Measurements from ENCODE around the gene TBC1D22A. TPM values are rescaled to one million over a fixed set of nuclear protein-coding genes. Genes with fewer than 3 reads are reported as not detected.

The TBC1D22A gene
- total and polyA plus RNA-seq, 2 experiments from 2014 or later = 9.6 to 13.3 TPM

- peaks cover 3% of the 10 kb centered on the region; the same call in 1 of the 2 replicates for H3K4me1 ChIP-seq (ENCODE audit: insufficient read depth)
- H3K4me3 ChIP-seq = no peak overlapping the region
- no peak overlapping the region for H3K4me2 ChIP-seq
- H2AFZ ChIP-seq = no peak overlapping the region
- no peaks in the 10 kb centered on the region for H3K27me3 ChIP-seq (ENCODE audit: insufficient read depth)
- no peak for ATAC-seq
- Mint-ChIP-seq H3K4me1 (peaks cover 13% of the 10 kb centered on the region), H3K4me3 (no peak overlapping the region), H3K9me3 (no peaks in the 10 kb centered on the region), H3K36me3 (ENCODE audit: low read depth) (peaks cover 19% of the 10 kb centered on the region), H3K27ac (no peak overlapping the region), H3K27me3 (ENCODE audit: insufficient read depth, low read depth, poor library complexity) (peaks cover 18% of the 10 kb centered on the region)
- no peak for DNase-seq (ENCODE audit: low spot score)
- no peaks in the 10 kb centered on the region for H3K9me2 ChIP-seq (ENCODE audit: insufficient read depth)
- no peak overlapping the region for H3K27ac ChIP-seq (ENCODE audit: low read depth)
- H3K36me3 ChIP-seq (ENCODE audit: insufficient read depth) = no peaks in the 10 kb centered on the region
- peaks cover 10% of the 10 kb centered on the region for H3K79me2 ChIP-seq (replicated peaks; ENCODE audit: insufficient read depth)
- H3F3A ChIP-seq (replicated peaks; ENCODE audit: low read depth) = 0 out of 2 replicates have a peak, but pooled peaks cover 3% of the 10 kb centered on the region
- TF ChIP-seq STAT1 (IDR thresholded peaks at IDR 0.05; ENCODE audit: unreplicated experiment) = no peak
- no peak for TF ChIP-seq CTCF (conservative IDR thresholded peaks at IDR 0.05; ENCODE audit: low read depth in 2 of 2)
- TF ChIP-seq ZNF114 (CRISPR knock-in tag; IDR thresholded peaks at IDR 0.05) = no peak
- no peak for TF ChIP-seq REST (IDR thresholded peaks at IDR 0.05; ENCODE audit: unreplicated experiment)
- no peak for TF ChIP-seq POLR2AphosphoS5 (IDR thresholded peaks at IDR 0.05; ENCODE audit: low read depth)
- no peak for TF ChIP-seq ZNF331 (CRISPR knock-in tag; IDR thresholded peaks at IDR 0.05; ENCODE audit: low read depth)
- TF ChIP-seq EZH2 (IDR thresholded peaks at IDR 0.05; ENCODE audit: low read depth, unreplicated experiment) = no peak
- TF ChIP-seq JUNB (IDR thresholded peaks at IDR 0.05; ENCODE audit: unreplicated experiment) = no peak
- TF ChIP-seq EZH2phosphoT487 (IDR thresholded peaks at IDR 0.05; ENCODE audit: unreplicated experiment) = no peak
- TF ChIP-seq ZNF462 (CRISPR knock-in tag; IDR thresholded peaks at IDR 0.05) = no peak
- TF ChIP-seq CREB1 (CRISPR knock-in tag; IDR thresholded peaks at IDR 0.05; ENCODE audit: low read depth) = no peak
- no peak for TF ChIP-seq NANOG (IDR thresholded peaks at IDR 0.05; ENCODE audit: borderline replicate concordance)
- TF ChIP-seq ETS1 (IDR thresholded peaks at IDR 0.05) = no peak
- peaks cover 5% of the 10 kb centered on the region for H4K20me1 ChIP-seq (replicated peaks; ENCODE audit: insufficient read depth)
Observed at GRCh38 chr22:46799626-46800025, 37.2 kb downstream of the TBC1D22A start.
